22Rv1 (cell line): ENCODE measurements around the gene RNU1-3.
"Not testable (repeated sequence)": the region's sequence is repeated elsewhere in the genome, so short reads cannot be mapped to it uniquely, and the experiment has no call there.

Source experiments
- H3K27ac ChIP-seq: fragments of 450-650 bp; 2 replicates; pipeline ENCODE4 v1.5.1; 2017
- ZFX ChIP-seq: fragments of 450-650 bp; IDR thresholded peaks from 2 replicates; pipeline ENCODE4 v1.6.1; 2017; ENCODE audit warnings: antibody characterized with exemption, borderline replicate concordance
- TF ChIP-seq, protein P1 (sequence below): fragments of 450-650 bp; IDR thresholded peaks from 2 replicates; pipeline ENCODE4 v1.5.1; 2017; ENCODE audit warnings: mild to moderate bottlenecking

RNU1-3 gene

DNA sequence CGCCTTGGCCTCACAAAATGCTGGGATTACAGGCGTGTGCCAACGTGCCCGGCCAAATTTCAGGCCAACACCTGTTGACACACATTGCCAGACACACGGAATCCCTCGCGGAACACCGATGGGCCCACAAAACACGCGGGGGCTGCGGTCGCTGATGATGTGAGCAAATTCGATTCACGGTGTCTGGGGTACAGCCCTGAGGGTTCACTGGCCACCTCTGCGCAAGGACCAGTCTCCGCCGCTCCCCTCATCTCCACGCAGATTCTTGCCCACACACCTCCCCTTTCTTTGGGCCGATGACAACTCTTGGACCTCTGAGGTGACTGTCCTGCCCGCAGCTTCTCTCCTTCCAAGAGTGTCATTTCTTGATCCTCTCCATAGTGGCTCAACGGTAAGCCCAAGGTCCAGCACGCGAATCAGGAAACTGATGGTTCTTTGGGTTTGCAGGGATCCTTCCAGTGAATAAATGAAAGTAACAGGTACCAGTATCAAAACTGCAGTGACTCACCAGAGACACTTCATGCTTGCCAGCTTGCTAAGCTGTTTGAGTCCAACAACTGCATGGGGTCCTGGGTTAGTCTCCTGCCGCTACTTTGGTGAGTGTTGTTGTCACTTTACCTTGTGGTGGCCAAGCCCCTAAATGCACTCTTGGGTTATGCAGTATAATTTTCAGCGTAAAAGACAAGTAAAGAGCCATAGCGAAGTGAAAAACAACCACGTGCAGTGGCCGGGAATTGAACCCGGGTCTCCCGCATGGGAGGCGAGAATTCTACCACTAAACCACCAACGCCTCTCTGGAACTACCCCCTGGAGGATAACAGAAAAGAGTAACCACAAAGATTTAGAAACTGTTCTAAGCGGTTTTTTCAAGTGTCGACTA lies 11.0 kb upstream of the RNU1-3 start:
- TF ChIP-seq, protein P1, sequence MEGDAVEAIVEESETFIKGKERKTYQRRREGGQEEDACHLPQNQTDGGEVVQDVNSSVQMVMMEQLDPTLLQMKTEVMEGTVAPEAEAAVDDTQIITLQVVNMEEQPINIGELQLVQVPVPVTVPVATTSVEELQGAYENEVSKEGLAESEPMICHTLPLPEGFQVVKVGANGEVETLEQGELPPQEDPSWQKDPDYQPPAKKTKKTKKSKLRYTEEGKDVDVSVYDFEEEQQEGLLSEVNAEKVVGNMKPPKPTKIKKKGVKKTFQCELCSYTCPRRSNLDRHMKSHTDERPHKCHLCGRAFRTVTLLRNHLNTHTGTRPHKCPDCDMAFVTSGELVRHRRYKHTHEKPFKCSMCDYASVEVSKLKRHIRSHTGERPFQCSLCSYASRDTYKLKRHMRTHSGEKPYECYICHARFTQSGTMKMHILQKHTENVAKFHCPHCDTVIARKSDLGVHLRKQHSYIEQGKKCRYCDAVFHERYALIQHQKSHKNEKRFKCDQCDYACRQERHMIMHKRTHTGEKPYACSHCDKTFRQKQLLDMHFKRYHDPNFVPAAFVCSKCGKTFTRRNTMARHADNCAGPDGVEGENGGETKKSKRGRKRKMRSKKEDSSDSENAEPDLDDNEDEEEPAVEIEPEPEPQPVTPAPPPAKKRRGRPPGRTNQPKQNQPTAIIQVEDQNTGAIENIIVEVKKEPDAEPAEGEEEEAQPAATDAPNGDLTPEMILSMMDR: no peak
- TF ChIP-seq ZFX: no peak
- H3K27ac ChIP-seq: no peak overlapping the region

DNA sequence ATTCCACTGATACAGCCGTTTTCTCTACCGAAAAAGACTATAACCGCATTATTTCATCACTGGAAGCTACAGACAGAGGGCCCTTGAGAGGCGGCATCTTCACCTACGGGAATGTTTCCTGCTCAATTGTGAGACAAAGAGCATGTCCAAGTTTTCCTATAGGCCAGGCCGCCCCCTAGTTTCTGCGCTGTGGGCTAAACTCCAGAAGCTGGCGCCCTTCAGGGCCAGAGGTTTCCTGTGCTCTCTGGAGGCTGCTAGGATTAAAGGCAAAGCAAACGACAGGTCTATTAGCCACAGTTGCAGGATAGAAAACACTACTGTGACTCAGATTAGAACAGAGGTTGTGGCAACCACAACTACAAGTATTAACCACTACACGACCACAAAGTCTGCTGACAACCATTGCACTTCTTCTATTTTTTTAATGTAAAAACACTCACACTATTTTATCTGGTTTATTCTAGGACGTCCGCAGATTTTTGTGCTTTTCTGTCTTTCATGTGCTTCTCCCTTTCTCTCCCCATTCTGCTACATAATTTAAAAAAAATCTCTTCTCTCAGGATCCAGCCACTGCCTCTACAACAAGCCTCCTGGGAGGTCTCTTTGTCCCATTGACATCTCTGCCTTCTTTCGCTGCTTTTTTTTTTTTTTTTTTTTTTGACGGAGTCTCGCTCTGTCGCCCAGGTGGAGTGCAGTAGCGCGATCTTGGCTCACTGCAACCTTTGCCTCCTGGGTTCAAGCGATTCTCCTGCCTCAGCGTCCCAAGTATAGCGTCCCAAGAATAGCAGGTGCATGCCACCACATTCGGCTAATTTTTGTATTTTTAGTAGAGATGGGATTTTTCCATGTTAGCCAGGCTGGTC lies 10.1 kb upstream of the RNU1-3 start:
- not testable (repeated sequence) for H3K27ac ChIP-seq

DNA sequence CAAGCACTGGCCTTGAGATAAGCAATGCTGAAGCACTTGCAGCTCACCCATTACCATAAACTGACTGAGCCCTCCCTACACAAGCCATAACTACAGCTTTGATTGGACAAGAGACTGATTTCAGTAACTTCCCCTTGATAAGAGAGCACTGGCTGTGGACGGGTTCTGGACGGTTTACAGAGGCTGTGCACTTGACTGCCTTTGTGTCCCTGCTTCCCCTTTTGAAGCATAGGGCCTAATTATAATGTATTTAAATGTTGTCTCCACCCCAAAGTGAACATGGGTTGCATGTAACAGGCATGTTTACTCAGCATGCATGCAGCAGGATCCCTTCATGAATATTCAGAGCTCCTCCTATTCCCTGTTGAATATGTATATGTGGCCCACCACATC lies 8.4 kb upstream of the RNU1-3 start:
- H3K27ac ChIP-seq: not testable (repeated sequence)

DNA sequence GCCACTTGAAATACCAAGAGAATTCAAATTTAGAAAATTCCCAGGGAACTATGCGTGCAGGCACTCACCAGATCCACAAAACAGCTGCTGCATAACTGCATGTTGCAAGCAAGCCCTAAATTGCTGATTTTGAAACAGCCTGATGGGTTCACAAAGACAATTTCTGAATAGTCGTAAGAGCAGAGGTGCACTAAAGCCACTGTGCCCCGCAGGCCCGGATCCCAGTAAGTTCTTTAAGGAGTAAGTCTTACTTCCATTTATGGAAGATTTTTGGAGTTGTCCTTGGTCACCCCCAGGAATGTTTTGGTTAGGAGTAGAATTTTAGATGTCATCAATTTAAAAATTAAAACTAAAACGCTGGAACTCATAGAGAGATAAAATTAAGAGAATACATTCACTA lies 7.2 kb upstream of the RNU1-3 start:
- not testable (repeated sequence) for H3K27ac ChIP-seq

DNA sequence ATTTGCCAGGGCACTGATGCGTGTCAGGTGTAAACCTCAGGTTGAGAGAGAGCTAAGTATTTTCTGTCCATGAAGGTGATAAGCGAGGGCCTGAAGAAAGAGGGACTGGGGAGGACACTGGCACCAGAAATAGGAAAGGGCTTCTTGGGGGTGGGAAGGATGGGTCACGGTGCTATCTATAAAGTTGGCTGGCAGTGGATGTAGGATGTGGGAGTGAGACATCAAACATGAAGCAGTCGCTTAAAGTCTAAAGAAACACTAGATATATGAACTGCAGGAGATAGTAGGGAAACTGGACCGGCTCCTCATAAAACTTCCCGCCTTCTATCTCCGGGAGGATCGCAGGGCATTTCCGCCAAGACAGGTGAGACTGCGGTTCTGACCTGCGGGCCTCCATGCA lies 912 bp downstream of the RNU1-3 start:
- H3K27ac ChIP-seq: not testable (repeated sequence)

DNA sequence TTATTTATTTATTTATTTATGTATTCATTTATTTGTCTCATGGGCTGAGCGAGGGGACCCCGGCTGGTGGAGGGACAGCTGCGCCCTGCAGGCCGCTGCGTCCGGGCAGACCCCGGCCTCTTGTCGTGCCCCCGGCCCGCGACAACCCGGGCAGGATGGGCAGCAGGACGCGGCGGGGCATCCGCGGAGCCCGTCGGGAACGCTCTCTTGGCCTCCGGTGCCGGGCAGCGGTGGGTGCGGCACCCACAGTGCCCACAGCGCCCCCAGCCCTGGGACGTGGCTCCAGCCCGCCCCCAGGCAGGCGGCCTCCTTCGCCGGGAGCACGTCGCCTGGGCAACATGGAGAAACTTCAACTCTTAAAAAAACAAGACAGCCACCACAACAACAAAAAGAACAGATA lies 8.5 kb downstream of the RNU1-3 start:
- not testable (repeated sequence) for H3K27ac ChIP-seq

DNA sequence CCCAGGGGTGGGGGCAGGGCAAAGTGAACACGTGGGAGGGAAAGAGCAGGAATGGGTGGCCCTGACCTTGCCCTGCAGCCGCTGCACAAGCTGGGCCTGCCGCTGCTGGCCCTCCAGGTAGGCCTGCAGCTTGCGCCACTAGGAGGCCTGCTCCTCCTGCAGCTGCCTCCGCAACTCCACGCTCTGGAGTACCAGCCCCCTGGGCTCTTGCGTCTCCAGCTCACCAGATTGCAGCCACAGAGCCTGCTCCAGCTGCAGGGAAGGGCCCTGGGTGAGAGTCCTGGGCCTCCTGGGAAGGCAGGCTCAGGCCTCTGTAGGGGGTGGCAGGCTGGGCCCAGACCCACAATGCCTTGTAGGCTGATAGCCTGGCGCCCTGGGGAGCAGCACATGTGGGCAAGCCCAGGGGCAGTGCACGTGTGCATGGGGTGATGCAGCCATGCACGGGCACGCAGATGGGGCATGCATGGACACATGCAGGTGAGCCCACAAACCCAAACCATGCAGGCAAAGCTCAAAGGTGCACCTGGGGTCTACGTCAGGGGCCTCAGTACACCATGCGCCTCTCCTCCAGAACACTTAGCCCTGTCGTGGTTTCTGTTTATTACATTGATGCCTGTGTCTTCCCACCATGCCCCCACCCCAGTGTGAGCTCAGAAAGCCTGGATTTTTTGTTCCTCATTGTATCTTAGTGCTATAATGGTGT lies 9.6 kb downstream of the RNU1-3 start:
- H3K27ac ChIP-seq: not testable (repeated sequence)

DNA sequence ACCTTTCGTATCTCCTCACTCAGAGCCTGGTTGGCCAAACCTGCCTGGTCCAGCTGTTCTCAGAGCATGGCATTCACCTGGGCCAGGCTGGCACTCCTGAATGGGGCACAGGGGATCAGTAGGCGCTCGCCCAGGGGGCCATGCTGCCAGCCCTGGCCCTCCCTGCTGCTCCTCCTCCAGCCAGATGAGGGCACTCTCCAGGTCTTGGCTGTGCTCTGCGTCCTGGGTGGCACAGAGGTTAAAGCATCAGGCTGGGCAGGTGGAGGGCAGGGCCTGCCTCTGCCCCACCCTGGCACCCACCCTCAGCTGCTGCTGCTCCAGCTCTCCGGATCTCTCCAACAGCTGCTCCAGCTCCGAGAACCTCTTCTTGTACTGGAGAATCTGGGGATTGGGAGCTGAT lies 10.2 kb downstream of the RNU1-3 start:
- not testable (repeated sequence) for H3K27ac ChIP-seq

DNA sequence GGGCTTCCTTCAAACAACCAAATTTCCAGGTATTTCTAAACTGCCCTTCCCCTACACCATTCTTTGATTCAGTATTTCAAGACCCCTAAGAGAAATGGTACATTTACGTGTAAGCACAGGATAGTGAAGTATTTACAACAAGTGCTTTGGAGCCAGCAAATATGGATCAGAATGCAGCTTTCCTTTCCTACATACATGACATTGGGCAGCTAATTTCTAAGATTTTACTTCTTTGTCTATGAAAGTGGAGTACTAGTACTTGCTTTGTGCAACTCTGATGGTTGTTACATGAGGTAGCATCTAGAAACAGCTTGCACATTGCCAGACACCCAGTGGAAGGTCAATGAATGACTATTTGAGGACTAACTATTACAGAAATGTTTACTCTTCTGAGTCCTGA lies 15.2 kb downstream of the RNU1-3 start:
- H3K27ac ChIP-seq: not testable (repeated sequence)

DNA sequence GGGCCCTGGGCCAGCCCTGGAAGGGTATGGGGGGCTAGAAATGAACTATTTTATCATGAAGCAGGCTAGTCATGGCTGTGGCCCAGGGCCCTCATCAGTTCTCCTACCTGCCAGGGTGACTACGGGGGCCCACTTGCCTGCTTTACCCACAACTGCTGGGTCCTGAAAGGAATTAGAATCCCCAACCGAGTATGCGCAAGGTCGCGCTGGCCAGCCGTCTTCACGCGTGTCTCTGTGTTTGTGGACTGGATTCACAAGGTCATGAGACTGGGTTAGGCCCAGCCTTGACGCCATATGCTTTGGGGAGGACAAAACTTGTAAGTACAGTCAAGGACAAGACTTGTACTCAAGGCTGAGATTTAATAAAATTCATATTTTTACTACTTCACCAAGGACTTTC lies 16.8 kb downstream of the RNU1-3 start:
- H3K27ac ChIP-seq: not testable (repeated sequence)

DNA sequence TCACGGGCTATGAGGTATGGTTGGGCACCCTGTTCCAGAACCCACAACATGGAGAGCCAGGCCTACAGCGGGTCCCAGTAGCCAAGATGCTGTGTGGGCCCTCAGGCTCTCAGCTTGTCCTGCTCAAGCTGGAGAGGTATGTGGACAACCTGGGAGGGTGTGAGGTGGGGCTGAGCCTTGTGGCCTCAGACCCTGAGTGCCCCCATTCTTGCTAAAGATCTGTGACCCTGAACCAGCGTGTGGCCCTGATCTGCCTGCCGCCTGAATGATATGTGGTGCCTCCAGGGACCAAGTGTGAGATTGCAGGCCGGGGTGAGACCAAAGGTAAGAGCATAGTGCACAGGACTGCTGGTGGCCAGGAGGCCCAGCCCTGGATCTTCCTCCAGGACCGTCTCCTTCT lies 17.4 kb downstream of the RNU1-3 start:
- H3K27ac ChIP-seq: not testable (repeated sequence)

DNA sequence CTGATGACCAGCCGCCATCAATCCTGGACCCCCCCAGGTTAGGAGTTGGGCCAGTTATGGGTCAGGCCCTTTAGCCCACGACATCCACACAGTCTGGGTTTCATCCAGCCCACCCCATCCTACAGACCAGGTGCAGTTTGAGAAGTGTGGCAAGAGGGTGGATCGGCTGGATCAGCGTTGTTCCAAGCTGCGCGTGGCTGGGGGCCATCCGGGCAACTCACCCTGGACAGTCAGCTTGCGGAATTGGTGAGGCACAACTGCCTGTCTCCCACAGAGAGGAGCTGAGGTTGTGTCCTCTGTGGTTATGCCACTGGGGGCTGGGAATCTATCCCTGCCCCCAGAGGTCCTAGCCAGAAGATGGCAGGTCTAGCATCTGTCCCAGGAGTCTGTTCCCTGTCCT lies 18.0 kb downstream of the RNU1-3 start:
- not testable (repeated sequence) for H3K27ac ChIP-seq

DNA sequence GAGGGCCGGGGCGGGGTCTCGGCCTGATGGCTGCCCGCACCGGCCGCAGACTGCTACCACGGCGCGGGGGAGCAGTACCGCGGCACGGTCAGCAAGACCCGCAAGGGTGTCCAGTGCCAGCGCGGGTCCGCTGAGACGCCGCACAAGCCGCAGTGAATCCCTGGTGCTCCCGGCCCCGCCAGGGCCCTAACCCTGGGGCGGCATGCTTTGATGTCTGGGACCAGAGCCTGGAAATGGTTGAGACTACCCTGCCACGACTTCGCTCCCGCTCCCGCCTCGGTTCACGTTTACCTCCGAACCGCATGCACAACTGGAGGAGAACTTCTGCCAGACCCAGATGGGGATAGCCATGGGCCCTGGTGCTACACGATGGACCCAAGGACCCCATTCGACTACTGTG lies 18.5 kb downstream of the RNU1-3 start:
- not testable (repeated sequence) for H3K27ac ChIP-seq

DNA sequence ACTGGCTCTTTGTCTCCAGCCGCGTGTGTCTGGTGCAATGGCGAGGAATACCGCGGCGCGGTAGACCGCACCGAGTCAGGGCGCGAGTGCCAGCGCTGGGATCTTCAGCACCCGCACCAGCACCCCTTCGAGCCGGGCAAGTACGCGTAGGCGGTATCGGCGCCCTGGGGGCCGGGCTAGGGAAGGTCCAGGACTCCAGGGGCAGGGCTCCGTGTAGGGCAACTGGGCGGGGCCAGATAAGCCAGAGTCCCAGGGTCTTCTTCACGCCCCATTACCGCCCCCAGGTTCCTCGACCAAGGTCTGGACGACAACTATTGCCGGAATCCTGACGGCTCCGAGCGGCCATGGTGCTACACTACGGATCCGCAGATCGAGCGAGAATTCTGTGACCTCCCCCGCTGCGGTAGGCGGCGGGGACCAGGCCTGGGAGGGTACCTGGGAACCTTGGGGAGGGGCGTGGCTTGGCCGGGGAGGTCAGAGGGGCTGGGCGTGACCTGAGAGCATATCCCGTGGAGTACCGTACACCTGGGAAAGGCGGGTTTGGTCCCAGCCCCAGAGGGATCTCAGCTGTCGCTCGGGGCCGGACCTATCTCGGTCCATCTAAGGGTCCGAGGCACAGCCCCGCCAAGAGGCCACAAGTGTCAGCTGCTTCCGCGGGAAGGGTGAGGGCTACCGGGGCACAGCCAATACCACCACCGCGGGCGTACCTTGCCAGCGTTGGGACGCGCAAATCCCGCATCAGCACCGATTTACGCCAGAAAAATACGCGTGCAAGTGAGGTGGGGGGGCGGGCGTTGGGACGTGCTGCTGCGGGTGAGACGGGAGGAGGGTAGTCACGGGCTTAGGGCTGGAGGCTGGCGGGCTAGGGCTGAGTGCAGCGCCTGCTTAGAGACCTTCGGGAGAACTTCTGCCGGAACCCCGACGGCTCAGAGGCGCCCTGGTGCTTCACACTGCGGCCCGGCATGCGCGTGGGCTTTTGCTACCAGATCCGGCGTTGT lies 19.3 kb downstream of the RNU1-3 start:
- not testable (repeated sequence) for H3K27ac ChIP-seq

DNA sequence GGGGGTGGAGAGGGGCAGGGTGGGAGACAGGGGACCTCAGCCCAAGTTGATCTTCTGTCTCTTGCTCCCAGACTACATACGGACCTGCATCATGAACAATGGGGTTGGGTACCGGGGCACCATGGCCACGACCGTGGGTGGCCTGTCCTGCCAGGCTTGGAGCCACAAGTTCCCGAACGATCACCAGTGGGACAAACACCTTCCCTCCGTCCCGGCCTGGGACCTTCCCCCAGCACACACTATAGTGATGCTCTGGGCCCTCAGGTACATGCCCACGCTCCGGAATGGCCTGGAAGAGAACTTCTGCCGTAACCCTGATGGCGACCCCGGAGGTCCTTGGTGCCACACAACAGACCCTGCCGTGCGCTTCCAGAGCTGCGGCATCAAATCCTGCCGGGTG lies 20.0 kb downstream of the RNU1-3 start:
- not testable (repeated sequence) for H3K27ac ChIP-seq

DNA sequence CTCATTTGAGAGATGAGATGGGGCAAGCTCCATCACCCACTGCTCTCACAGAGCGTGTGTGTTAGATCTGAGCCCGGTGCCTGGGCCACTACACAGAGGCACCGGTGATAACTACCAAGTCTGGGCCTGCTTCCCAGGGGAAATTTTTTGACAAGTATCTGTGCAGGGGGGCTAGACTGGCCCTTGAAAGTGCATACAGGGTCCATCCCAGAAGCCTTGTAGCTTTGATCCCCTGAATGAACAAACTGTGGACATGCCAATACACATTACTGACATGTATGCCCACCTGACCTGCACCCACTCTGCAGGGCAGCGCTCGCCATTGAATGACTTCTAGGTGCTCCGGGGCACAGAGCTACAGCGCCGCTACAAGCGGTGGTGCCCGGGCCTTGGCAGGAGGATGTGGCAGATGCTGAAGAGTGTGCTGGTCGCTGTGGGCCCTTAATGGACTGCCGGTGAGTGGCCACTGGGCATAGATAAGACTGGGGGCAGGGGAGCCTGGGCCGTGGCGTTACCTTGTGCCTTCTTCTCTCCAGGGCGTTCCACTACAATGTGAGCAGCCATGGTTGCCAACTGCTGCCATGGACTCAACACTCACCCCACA lies 20.6 kb downstream of the RNU1-3 start:
- H3K27ac ChIP-seq: not testable (repeated sequence)

DNA sequence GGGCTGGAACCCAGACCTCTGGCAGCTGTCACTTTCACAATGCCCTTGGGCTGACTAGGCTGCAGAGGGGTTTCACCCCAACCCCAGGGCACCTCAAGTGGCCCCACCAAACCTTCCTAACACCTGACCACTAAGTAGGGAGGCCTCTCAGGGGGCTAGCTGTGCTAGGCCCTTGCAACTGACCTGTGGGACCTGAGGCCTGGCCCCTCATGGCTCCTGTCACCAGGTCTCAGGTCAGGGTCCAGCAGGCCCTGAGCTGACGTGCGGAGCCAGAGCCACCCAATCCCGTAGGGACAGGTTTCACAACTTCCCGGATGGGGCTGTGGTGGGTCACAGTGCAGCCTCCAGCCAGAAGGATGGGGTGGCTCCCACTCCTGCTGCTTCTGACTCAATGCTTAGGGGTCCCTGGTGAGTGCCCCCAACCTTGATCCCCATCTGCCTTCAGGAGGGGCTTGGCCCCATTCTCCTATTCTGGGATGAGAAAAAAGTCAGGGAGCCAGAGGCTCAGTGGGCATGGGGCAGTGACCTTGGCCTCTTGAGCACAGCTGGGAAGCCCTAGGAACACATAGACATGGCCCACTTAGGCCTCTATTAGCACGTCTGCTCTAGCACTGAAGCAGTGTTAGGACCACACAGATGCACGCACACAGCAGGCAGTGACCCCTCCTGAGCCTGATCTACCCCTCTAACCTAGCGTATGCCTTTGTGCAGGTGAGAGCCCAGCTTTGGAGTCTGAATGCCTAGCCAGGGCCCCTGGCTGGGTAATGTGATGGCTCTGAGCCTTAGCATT lies 21.3 kb downstream of the RNU1-3 start:
- H3K27ac ChIP-seq: peak overlapping the region; percentile 77
